Measurements from ENCODE around the gene SERGEF. TPM values are rescaled to one million over a fixed set of nuclear protein-coding genes. Genes with fewer than 3 reads are reported as not detected.

SERGEF gene
- polyA plus RNA-seq, 2 of the 4 experiments (the other 2 are of a cell fraction), result 20.7 to 24.1 TPM

- no peak for TF ChIP-seq HOXB5 (CRISPR knock-in tag; IDR thresholded peaks at IDR 0.05)
- TF ChIP-seq HES2 (IDR thresholded peaks at IDR 0.05), result no peak
These were observed 259.7 kb downstream of the SERGEF start (continued) for GRCh38 chr11:17753153-17753552.

GRCh38 chr11:17752144-17752543, 260.7 kb downstream of the SERGEF start:
- Histone ChIP-seq H3K9me3 (no peaks in the 10 kb centered on the region), H3K4me2 (no peak overlapping the region), H3K4me1 (no peaks in the 10 kb centered on the region), H3K27ac (no peak overlapping the region), H3K4me3 (no peak overlapping the region)
- no peak for FAIRE-seq
- DNase-seq (ENCODE audit: low read depth in 1 of 2, low spot score in 1 of 2), result no peak
- ATAC-seq, result no peak
- ChIA-PET CTCF (interaction anchor here (1.0 to 2.8 kb wide), 4 partner anchors 9 to 227 kb away, joined by 3 to 16 read pairs (median 8); no protein-coding TSS in a partner anchor), POLR2A (no interaction called here)
- 18% methylated on average over 7 of the region's 7 CpGs for WGBS (ENCODE audit: missing lambda C conversion rate)
- TF ChIP-seq POLR2AphosphoS2 (conservative IDR thresholded peaks at IDR 0.05; ENCODE audit: low read length) (no peak), NFE2L2 (conservative IDR thresholded peaks at IDR 0.05; ENCODE audit: low read length) (no peak), RAD21 (conservative IDR thresholded peaks at IDR 0.05 in 1 of 2, IDR thresholded peaks at IDR 0.05 in 1 of 2) (no peak), EHF (CRISPR knock-in tag; IDR thresholded peaks at IDR 0.05) (no peak), HDAC2 (IDR thresholded peaks at IDR 0.05) (no peak), CHD4 (IDR thresholded peaks at IDR 0.05; ENCODE audit: borderline replicate concordance) (no peak), EP300 (IDR thresholded peaks at IDR 0.05) (no peak), ZC3H11A (IDR thresholded peaks at IDR 0.05) (no peak), FOXS1 (CRISPR knock-in tag; IDR thresholded peaks at IDR 0.05) (no peak), HOXB5 (CRISPR knock-in tag; IDR thresholded peaks at IDR 0.05) (no peak), JUNB (IDR thresholded peaks at IDR 0.05) (no peak), SREBF2 (IDR thresholded peaks at IDR 0.05) (no peak), GATA3 (IDR thresholded peaks at IDR 0.05; ENCODE audit: borderline replicate concordance) (no peak), TP53 (CRISPR knock-in tag; IDR thresholded peaks at IDR 0.05) (no peak), MAZ (IDR thresholded peaks at IDR 0.05; ENCODE audit: borderline replicate concordance, low read depth, low read length) (no peak), HOXB13 (CRISPR knock-in tag; IDR thresholded peaks at IDR 0.05; ENCODE audit: low read depth) (no peak), ELK1 (IDR thresholded peaks at IDR 0.05; ENCODE audit: low read depth, low read length) (no peak), POLR2A (IDR thresholded peaks at IDR 0.05; ENCODE audit: low read length) (no peak), KDM5A (IDR thresholded peaks at IDR 0.05) (no peak), RNF2 (IDR thresholded peaks at IDR 0.05; ENCODE audit: borderline replicate concordance, low read depth) (no peak)

- DNase-seq (ENCODE audit: low read depth in 1 of 2, low spot score in 1 of 2) (no peak), FAIRE-seq (no peak), ATAC-seq (no peak)
- POLR2A ChIA-PET, result no interaction called here
- Histone ChIP-seq H3K4me2 (no peak overlapping the region), H3K4me1 (no peaks in the 10 kb centered on the region), H3K27ac (no peak overlapping the region), H3K9me3 (no peaks in the 10 kb centered on the region), H3K4me3 (no peak overlapping the region)
- 21% methylated on average over 2 of the region's 2 CpGs for WGBS (ENCODE audit: missing lambda C conversion rate)
- CTCF ChIA-PET, result interaction anchor here (1.0 to 2.8 kb wide), 4 partner anchors 10 to 227 kb away, joined by 3 to 16 read pairs (median 8); no protein-coding TSS in a partner anchor
- TF ChIP-seq PBX3 (IDR thresholded peaks at IDR 0.05) (no peak), EHF (CRISPR knock-in tag; IDR thresholded peaks at IDR 0.05) (no peak), SMC3 (IDR thresholded peaks at IDR 0.05) (no peak), FOSB (CRISPR knock-in tag; IDR thresholded peaks at IDR 0.05) (no peak), FOSL2 (IDR thresholded peaks at IDR 0.05) (no peak), FOSL2 (CRISPR knock-in tag; IDR thresholded peaks at IDR 0.05) (no peak), CHD2 (IDR thresholded peaks at IDR 0.05; ENCODE audit: low read length, partially characterized antibody) (no peak), E2F6 (IDR thresholded peaks at IDR 0.05; ENCODE audit: borderline replicate concordance, low read depth) (no peak), CTCF (IDR thresholded peaks at IDR 0.05) (no peak), FOXS1 (CRISPR knock-in tag; IDR thresholded peaks at IDR 0.05) (no peak), GATA3 (IDR thresholded peaks at IDR 0.05; ENCODE audit: borderline replicate concordance) (no peak), CEBPB (IDR thresholded peaks at IDR 0.05) (no peak), USF2 (IDR thresholded peaks at IDR 0.05) (no peak), HOXB5 (CRISPR knock-in tag; IDR thresholded peaks at IDR 0.05) (no peak), EHMT2 (IDR thresholded peaks at IDR 0.05; ENCODE audit: low read depth) (no peak), NR3C1 (IDR thresholded peaks at IDR 0.05) (no peak)
These were observed 261.3 kb downstream of the SERGEF start for GRCh38 chr11:17751558-17751957.

All from A549 (cell line).